A204.1 (cell line): ENCODE measurements around the gene YIF1A.
"Not testable (repeated sequence)": the region's sequence is repeated elsewhere in the genome, so short reads cannot be mapped to it uniquely, and the experiment has no call there.

Source experiments
- FAIRE-seq: peaks from 2 replicates; lab custom pipeline; 2012; peaks lifted over from hg19 to GRCh38; lab: Jason Lieb, UNC

The YIF1A gene

GRCh38 chr11:66286699-66287098 is 2.2 kb downstream of the YIF1A start:
- FAIRE-seq = no peak

DNA sequence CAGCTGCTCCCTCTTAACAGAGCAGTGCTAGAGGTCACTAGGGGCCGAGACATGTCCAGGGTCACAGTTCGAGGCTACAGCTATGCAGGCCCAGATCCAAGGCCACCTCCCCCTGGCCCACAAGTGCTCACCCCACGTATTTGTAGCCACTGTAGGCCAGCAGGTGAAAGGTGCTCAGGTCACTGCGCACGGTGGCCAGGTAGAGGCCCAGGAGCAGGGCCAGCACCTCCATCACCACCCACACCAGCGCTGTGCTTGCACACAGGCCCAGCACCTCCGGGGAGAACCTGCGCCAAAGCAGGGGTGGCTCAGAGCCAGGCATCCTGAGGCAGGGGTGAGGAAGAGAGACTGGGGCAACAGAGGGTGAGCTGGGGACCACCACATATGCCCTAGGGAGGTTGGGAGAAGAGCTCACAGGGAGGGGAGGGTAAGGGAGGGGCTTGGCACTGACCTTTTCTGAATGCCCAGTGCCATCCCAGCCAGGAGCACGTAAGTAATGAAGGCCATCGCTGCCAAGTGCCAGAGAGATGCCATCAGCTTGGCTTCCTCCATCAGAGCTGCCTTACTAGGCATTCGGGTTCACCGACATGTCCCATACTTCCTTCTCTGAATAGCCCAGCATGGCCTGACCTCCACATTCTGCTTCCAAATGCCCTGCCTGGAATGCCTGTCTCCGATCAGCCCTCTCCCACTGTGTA is 3.5 kb downstream of the YIF1A start:
- FAIRE-seq = no peak

DNA sequence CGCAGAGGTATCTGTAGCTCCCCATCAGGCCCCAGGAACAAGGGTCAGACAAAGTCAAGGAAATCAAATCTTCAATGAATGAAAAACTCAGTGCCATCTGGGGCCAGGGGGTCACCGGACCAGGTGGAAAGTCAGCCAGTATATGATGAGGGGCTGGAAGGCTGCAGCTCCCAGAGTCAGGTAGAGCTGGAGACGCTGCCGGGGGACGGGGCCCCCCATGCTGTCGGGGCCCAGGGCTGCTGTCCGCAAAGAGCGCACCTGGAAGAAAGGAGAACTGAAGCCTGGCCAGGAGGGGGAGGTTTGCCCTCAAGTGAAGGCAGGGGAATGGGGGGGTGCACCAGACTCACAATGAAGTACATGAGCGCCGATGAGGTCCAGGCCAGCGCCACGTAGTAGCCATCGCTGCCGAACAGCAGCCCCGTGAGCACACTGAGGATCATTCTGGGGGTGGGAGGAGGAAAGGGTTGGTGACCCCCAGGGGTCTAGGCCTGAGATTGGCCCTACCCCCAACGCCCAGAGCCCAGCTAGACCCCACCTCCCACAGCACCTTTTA is 4.3 kb downstream of the YIF1A start:
- FAIRE-seq = no peak

- FAIRE-seq = no peak
These were observed 5.4 kb downstream of the YIF1A start for GRCh38 chr11:66283461-66284105.

- no peak for FAIRE-seq
These were observed 6.2 kb downstream of the YIF1A start for GRCh38 chr11:66282468-66283455.

DNA sequence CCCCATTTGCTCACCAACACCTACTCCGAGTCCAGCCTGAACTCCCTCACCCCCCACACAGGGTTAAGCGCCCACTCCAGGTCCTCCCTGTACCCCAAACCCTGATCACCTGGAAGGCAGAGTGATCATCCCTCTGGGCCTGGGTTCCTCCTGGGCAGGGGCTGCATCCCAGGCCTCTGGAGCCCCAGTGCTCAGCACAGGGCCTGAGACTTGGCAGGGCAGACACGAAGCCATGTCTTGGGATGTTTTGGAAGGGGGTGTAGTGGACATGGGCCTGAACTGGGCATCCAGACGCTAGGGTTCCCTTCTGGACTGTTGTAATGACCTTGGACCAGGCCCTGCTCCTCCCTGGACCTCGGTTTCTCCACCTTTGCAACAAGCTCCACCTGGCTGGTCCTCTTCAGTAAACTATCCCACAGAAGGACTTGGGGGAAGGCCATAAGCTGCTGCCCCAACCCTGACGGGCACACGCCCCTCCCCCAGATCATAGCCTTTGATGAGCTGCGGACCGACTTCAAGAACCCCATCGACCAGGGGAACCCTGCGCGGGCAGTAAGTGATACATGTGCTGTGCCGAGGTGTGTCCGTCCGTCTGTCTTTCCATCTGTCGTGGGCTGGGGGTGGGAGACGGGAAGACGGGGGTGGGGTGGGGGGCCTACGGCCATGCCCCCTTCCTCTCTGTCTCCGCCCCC is 7.0 kb downstream of the YIF1A start:
- no peak for FAIRE-seq

DNA sequence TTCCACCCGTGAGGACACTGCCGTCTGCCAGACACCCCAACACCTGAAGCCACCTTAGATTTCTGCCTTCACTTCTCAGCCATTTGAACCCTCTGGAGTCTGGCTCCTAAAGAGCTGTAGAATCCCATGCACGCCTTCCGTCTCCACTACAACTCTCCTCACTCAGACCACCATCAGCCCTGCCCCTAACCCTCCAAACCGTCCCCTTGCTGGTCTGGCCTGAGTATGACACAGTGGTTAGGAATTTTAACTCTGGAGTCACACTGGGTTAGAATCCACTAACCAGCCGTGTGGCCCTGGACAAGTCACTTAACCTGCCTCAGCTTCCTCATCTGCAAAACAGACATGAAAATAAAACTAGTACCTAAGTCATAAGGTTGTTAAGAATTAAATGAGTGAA is 7.9 kb downstream of the YIF1A start:
- no peak for FAIRE-seq

DNA sequence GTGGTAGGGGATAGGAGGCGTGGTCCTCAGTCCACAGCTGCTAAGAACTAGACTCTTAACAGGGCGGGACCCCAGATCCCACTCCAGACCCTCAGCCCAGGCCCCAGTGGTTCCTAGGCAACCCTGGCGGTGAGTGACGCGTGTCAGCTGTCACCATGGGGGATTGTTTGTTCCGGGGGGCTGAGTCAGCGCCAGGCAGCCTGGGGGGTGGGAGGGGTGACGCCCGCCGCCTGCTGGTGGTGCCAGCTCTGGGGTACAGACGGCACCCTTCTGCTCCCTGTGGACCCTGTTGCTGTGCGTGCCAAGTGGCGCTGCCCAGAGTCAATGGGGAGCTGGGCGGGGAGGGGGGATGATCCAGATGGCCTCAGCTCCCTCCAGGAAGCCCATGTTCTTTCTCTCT is 8.5 kb downstream of the YIF1A start:
- FAIRE-seq = no peak

DNA sequence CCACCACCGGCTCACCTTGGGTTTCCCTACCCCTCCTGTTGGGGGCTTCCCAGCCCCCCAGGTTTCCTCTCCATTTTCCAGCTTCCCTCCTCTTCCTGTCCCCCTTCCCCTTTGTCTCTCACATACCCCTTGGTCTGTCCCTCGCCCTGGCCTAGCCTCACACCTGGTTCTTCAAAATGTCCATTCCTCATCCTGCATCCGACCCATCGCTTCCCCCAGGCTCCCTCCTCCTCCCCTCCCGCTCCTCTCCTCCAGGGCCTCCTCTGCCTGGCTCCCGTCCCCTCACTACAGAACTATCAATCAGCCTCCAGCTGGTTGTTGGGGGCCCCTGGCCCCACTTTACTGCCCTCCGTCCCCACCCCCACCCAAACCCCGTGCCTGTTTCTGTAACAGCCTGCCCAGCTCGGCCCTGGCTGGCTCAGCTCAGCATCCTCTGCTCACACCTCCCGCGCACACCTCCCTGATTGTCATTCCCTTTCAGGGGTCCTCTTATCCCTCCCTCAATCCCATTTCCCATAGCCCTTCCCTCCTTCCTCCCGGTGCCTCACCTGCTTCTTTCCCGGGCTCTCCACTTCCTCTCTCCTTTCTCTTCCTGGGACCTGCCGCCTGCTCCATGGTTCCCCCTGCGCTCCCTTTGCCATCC is 9.7 kb downstream of the YIF1A start:
- FAIRE-seq = no peak

DNA sequence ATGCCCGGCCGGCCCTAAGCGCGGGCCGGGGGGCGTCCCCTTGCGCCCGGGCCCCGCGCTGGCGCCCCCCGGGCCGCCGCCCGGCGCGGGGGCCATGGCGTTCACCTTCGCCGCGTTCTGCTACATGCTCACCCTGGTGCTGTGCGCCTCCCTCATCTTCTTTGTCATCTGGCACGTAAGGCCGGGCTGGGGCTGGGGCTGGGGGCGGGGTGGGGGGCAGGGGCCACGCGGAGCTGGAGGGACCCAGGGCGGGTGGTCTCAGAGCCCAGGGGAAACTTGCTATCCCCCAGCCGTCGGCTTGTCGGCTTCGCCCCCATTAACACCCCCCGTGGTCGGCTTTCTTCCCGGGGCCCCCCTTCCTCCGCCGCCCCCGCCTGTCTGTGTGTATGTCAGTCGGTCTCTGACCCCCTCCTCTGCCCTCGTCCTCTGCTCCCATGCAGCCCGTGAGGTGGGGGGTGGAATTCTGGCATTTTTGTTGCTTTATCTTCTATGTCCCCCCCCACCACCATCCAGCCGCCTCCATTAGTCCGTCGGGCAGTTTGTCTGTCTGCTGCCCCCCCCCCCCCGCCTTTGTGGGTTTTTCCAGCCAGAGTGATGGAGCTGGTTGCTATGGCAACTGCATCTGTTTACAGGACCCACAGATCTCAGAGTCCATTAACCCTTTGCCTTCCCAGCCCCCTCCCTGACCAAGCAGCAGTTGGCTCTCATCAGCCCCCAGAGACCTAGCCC is 10.4 kb downstream of the YIF1A start:
- no peak for FAIRE-seq

GRCh38 chr11:66277471-66278362 is 11.2 kb downstream of the YIF1A start, which contains the start of gene CNIH2:
TSS of gene CNIH2 (plus strand) at chr11:66278175. CDS start at chr11:66278457, 282 bp downstream.
- no peak for FAIRE-seq

DNA sequence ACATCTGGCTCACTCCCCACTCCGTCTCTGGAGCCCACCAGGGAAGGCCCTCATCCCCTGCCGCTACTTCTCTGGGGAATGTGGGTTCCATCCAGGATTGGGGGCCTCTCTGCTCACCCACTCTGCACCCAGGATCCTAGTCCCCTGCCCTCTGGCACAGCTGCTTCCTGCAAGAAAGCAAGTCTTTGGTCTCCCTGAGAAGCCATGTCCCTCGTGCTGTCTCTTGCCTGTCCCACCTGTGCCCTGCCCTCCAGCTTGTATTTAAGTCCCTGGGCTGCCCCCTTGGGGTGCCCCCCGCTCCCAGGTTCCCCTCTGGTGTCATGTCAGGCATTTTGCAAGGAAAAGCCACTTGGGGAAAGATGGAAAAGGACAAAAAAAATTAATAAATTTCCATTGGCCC is 11.9 kb downstream of the YIF1A start:
- FAIRE-seq = not testable (repeated sequence)

- FAIRE-seq = not testable (repeated sequence)
These were observed 12.3 kb downstream of the YIF1A start for GRCh38 chr11:66276619-66277018.

DNA sequence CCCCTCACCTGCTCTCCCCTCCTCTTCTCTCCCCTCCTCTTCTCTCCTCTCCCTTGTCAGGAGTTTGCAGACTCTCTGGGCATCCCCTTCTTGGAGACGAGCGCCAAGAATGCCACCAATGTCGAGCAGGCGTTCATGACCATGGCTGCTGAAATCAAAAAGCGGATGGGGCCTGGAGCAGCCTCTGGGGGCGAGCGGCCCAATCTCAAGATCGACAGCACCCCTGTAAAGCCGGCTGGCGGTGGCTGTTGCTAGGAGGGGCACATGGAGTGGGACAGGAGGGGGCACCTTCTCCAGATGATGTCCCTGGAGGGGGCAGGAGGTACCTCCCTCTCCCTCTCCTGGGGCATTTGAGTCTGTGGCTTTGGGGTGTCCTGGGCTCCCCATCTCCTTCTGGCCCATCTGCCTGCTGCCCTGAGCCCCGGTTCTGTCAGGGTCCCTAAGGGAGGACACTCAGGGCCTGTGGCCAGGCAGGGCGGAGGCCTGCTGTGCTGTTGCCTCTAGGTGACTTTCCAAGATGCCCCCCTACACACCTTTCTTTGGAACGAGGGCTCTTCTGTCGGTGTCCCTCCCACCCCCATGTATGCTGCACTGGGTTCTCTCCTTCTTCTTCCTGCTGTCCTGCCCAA is 12.8 kb downstream of the YIF1A start:
- no peak for FAIRE-seq

GRCh38 chr11:66275396-66275795 is 13.5 kb downstream of the YIF1A start:
- no peak for FAIRE-seq

GRCh38 chr11:66274219-66274618 is 14.7 kb downstream of the YIF1A start:
- FAIRE-seq = no peak

- FAIRE-seq = no peak
These were observed 16.3 kb downstream of the YIF1A start for GRCh38 chr11:66272596-66272995.

DNA sequence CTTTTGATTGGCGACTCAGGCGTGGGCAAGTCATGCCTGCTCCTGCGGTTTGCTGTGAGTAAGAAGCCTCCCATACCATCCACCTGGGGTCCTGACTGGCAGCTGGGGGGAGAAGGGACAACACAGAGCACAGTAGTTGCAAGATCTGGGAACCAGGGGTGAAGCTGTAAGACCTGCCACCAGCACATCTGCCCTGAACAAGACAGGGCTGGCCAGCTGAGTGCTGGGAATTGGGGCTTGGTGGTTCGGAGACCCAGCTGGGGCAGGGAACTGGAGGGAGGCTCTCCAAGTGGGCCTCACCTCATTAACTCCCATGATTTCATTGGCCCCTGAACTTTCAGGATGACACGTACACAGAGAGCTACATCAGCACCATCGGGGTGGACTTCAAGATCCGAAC is 17.1 kb downstream of the YIF1A start:
- no peak for FAIRE-seq
